T-helper 2 cell (primary cell): ENCODE results near the gene SUGCT.

Experiments
- DNase-seq, 5 experiments: peaks; one replicate each; pipeline versions ENCODE4 v3.0.0 to v3.0.0-alpha.2; 2012 to 2022

SUGCT gene

DNA sequence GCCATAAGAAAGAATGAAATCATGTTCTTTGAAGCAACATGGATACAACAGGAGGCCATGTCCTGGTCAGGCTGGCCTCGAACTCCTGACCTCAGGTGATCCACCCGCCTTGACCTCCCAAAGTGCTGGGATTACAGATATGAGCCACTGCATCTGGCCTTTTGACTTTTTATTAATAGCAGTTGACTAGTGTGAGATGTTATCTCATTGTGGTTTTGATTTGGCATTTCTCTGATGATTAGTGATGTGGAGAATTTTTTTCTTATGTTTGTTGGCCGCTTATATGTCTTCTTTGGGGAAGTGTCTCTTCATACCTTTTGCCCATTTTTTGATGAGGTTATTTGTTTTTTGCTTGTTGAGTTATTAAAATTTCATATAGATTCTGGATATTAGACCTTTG is 400.9 kb downstream of the SUGCT start:
- no peak for DNase-seq

DNA sequence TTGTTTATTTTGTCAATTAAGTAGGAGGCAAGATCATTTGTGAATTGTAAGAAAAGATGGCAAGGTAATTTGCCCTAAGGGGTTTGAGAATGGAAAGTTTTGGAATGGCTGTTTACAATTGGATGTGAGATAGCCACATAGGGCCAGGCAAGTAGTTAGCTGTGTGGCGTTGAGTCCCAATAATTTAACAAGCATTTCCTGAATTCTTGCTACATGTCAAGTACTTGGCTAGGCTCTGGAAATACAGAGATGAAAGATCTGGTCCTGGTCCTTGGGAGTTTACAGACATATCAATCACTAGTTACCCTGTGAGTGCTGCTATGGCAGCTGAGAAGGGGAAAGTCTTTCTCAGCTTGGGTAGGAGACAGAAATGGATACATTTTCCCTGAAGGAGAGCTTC is 401.6 kb downstream of the SUGCT start:
- DNase-seq = no peak

DNA sequence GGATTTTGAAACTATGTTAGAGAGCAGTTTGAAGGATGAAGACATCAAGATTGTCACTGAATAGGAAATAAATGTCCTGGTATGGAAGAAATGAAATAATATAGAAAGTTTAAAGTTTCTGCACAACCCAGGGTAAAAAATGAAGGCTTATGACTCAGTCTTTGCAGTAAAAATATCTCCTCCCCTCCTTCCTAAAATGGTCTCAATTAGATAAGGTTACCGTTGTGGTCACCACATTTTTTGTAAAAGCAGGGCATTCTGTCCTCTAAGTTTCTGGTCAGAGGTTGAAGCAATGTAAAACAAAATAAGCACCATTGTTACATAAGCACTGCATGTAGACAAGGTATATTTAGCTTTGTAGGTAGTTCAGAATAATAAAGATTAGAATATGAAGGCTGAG is 403.5 kb downstream of the SUGCT start:
- no peak for DNase-seq

- DNase-seq = no peak
Measured at GRCh38 chr7:40541336-40541735, 406.5 kb downstream of the SUGCT start.

DNA sequence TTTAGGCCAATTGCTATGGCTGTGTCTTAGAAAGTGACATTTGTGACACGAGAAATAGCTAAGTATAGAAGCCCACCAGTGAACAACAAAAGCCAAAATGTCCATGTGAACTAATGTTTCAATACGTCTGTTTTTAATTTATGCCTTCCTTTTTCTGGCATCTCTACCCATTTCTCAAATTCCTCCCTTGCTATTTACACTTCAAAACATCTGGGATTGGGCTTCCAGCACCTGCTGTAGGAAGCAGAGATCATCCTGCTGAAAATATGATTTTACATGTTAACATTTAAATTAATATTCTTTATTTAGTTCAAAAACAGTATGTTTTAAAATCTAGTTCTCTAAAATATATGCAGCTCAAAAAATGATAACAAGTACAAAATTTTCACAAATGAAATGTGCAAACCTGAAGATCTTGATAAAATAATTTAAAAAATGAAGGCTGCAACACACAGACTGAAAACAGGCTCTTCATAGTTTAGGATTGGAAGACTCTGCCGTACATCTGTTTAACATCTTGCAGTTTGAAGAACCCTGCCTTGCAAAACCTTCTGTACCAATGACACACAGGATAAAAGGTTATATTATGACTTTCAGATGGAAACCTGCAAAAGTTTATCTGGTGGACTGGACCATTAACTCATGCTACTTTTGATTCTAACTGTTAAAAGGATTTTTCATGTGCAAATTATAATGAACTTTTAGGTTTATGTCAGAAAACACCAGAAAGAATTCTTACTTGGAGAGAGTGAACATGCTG is 408.4 kb downstream of the SUGCT start:
- no peak for DNase-seq

DNA sequence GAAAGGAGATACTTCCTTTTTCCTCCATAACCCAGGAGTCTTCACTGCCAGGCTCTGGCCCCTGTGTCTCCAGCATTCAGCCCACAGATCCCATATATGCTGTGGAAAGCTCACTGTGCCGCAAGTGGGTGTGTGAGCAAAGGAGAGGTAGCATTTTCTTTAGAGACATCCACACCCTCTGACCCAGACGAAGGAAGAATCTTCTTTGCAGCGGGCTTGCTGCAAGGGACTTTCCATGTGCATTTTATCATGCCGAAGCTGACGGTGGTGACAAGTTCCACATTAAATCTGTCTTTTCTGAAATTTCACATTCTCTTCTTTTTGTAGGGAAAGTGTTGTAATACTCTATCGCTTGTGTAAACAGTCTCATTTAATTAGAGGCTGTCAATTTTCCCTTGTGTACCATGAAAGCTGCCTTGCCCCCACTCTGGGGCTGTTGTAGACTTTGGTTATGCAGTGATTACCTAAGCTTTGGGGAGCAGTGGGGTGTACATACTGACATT is 409.5 kb downstream of the SUGCT start:
- DNase-seq = no peak

DNA sequence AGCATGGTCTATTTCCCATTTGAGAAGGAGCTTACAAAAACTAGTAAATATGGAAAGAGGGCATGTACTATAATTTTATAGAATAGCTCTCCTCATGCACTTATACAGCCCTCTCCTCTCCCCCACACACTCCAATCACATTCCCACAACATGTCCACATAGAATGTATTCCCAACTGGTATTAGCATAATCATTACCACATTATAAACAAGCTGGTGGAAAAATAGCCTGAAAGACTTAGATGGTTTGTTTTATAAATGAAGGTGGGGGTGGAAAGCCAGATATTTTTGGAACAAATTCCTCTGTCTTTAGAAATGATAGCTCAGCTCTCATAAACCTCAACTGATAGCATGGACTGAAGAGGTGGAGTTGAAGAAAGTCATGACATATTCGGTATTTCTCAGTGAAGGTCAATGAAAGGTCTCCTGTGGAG is 410.1 kb downstream of the SUGCT start:
- DNase-seq = no peak

DNA sequence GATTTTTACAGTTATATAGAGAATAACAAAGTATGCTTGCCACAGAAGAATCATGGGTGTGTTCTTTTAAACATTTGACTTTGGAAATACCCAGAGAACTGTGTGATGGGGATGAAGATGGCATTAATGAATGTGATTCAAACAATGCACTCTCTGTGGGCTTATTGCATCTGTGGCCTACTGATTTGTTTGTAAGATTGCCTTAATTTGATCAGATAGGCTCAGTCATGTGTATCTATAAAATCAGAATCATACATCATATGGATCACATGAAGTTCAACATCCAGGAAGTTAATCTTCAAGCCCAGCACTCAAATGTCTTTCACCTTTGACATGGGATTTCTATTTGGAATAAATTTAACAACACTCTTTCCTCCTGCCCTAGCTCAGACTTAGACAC is 410.9 kb downstream of the SUGCT start:
- DNase-seq = no peak

- DNase-seq = no peak
Measured at GRCh38 chr7:40546616-40547501, 412.1 kb downstream of the SUGCT start.

- no peak for DNase-seq
Measured at GRCh38 chr7:40549372-40550039, 414.7 kb downstream of the SUGCT start.

- DNase-seq = peak in 1 of 5 experiments; percentile 1
Measured at GRCh38 chr7:40551685-40552576, 417.1 kb downstream of the SUGCT start.

DNA sequence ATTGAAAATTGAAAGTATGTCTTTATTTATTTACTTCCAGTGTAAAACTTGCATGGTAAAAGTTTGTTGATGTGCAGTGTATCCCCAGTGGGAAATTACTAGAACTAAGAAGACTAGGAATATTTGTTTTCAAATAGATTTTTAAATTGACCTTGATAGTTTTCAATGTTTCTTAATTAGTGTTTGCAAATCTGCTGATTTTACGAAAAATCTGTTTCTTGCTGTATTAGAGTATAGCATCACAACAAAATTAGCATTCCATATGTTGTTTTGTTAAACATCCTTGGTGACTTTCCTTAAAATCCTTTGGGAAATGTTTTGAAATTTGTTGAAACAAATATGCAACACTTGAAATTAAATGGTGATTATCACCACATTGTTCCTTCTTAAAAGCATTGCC is 425.9 kb downstream of the SUGCT start:
- no peak for DNase-seq

GRCh38 chr7:40566879-40567278 is 432.1 kb downstream of the SUGCT start:
- no peak for DNase-seq

DNA sequence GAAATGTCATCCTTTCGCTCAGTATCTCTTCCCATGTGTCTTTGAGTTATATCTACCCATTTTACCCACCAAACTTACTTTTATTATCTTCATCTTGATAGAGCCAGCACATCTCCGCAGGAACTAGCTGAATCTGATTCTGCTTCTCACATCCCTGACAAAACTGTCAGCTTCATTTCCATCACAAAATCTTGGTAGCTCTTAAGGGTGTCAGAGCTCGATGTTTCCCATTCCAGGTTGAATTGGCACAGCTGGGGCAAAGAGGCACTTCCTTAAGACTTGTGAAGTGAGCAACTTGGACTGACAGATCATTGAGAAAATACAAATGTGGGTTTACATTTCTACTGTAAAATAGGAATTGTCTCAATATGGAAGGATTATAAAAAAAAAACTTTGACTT is 434.5 kb downstream of the SUGCT start:
- no peak for DNase-seq

DNA sequence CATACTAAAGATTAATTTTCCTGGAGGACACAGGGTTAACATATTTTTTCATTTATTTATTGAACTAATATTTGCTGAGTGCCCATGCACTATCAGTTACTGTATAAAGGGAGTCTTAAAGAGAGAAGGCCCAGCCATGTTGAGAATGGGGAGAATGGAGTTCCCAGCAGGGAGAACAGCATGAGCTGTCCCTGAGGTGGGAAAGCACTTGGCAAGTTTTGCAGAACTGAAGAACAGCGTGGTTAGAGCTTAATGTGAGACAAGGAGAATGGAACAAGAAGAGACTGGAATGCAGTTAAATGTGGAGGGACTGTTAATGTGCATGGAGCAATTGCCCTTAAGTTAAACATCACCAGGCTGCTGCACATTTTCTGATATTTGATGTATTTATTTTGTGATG is 435.4 kb downstream of the SUGCT start:
- DNase-seq = no peak

DNA sequence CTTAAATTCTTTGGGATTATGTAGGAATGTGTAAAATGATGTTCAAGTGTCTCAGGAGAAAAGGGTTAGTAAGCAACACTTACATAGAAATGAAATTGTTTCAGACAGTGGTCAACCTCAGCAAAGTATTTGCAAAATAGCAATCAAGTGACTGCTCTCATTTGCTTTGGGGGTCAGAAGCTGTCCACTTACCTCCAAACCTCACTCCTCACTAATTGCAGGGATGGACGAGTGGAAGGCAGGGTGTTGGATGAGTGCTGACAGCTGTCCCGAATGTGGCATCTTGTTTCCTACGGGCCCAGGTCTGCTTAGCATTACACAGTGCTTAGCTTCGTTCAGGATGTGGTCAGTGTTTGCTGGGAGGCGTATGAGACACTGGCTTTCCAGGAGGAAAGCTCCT is 437.0 kb downstream of the SUGCT start:
- DNase-seq = no peak

GRCh38 chr7:40572810-40573465 is 438.1 kb downstream of the SUGCT start:
- no peak for DNase-seq

DNA sequence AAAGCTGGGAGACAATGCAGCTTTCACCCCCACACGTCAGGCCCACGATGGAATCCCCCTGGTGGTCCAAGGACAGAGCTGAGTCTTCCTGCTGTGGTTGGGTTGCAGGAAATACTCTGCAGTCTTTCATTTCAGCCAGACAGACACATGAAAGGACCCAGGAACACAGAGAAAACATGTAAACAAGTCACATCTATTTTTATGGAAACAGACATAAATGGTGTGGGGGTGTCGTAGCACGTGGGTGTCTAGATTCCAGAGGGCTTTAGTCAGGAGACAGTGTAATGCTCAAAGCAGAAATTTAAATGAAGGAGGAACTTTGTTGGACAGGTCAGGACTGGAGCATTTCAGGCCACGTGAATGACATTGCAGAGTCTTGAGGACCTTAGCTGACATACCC is 444.6 kb downstream of the SUGCT start:
- no peak for DNase-seq

DNA sequence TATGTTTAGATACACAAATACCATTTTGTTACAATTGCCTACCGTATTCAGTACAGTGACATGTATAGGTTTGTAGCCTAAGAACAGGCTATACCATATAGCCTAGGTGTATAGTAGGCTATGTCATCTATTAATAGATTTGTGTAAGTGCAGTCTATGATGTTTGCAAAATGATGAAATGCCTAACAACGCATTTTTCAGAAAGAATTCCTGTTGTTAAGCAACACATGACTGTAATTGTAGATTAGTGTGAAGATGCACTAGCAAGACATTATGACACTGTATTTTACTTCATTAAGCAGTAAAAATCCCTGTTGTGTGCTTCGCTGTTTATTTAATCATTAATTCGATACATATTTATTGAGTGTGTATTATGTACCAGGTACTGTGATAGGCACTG is 446.0 kb downstream of the SUGCT start:
- DNase-seq = no peak

- DNase-seq = no peak
Measured at GRCh38 chr7:40582539-40582938, 447.7 kb downstream of the SUGCT start.

GRCh38 chr7:40583667-40584444 is 449.1 kb downstream of the SUGCT start:
- no peak for DNase-seq
